ENCODE results near the gene WWOX. TPM values are rescaled to one million over a fixed set of nuclear protein-coding genes. Genes with fewer than 3 reads are reported as not detected.

The WWOX gene
- total and polyA plus RNA-seq, 2 of the 13 experiments (the other 11 are each of a cell fraction or from before 2014, with no cell fraction given) = 9.1 to 37.4 TPM

DNA sequence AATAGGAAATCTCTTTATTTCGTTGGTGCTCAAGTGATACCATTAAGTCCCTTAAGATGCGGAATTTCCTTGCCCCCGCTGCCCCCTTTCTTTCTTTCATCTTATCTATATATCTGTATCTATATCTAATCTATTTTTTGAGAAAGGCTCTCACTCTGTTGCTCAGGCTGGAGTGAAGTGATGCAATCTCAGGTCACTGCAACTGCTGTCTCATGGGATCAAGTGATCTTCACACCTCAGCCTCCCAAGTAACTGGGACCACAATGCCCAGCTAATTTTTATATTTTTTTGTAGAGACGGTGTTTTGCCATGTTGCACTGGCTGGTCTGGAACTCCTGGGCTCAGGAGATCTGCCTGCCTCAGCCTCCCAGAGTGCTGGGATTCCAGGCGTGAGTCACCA lies 693.5 kb downstream of the WWOX start:
- Histone ChIP-seq H3K27me3 (ENCODE audit: control insufficient read depth in 1 of 2, insufficient read depth in 2 of 2, low read length in 2 of 2) (no peaks in the 10 kb centered on the region), H3K4me1 (ENCODE audit: insufficient read depth, low read length) (peaks cover 16% of the 10 kb centered on the region), H3K9ac (ENCODE audit: insufficient read depth, low read depth, low read length) (no peak overlapping the region), H4K20me1 (ENCODE audit: insufficient read depth, low read length) (no peaks in the 10 kb centered on the region), H3K9me3 (ENCODE audit: low read length) (no peaks in the 10 kb centered on the region), H3K79me2 (ENCODE audit: insufficient read depth, low read length) (no peaks in the 10 kb centered on the region), H3K36me3 (replicated peaks in 1 of 2; ENCODE audit: control insufficient read depth in 1 of 2, insufficient read depth in 2 of 2, low read length in 2 of 2) (no peaks in the 10 kb centered on the region), H2AFZ (ENCODE audit: low read length) (no peak overlapping the region), H3K27ac (ENCODE audit: extremely low read length, insufficient read depth, low read length) (no peak overlapping the region), H3K4me2 (ENCODE audit: low read depth, low read length) (no peak overlapping the region), H3K4me3 (replicated peaks in 1 of 3; ENCODE audit: insufficient read depth in 1 of 3, low read depth in 2 of 3, low read length in 3 of 3) (no peak overlapping the region)
- DNase-seq (ENCODE audit: low spot score) (no peak), ATAC-seq (no peak), FAIRE-seq (no peak)
- POLR2A ChIA-PET = no interaction called here
- peak; percentile 52 for TF ChIP-seq CEBPB (IDR thresholded peaks at IDR 0.05; ENCODE audit: borderline replicate concordance, low read depth, low read length)
- no peak for TF ChIP-seq ZNF383 (CRISPR knock-in tag; IDR thresholded peaks at IDR 0.05; ENCODE audit: borderline replicate concordance)
- intact Hi-C loops (cut with micrococcal nuclease; ENCODE audit: unreplicated experiment) (no loop called here), in situ Hi-C loops (cut with HindIII; ENCODE audit: extremely low pct_ligation_motif_present, low pct_unique_long_range_greater_than_20kb) (no loop called here)
- BruUV-seq (replicated peaks) = no TSS peak
- 59% methylated on average over 5 of the region's 5 CpGs for WGBS (ENCODE audit: low lambda C conversion rate)
- CTCF ChIA-PET (ENCODE audit: low intra/inter-chr PET ratio, low total read pairs) = no interaction called here

DNA sequence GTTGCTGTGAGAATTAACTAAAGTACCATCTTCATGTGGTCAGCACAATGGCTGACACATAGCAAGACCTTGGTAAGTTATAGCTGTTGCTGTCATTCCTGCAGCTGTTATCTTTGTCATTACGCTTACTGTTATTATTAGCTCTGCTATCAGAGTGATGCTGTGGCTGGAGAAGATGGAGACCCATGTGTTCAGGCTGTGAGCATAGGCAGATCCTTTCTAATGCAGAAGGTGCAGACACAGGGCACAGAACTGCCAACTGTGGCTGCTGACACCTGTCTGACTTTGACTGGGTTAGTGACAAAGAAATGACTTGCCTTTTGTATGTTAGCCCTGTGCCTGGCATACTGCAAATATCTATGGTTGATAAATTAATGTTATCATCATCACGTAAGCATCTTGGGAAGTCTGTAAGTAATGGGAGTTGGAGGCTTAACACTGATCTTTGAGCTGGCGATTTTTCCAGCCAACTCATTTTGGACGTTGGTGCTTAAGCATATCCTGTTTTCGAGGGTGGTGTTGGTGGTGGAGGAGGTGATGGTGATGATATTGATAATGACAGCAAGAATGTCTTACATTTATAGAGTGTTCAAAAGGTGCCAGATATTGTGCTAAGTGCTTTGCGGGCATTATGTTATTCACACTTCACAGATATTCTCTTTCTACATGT lies 695.3 kb downstream of the WWOX start:
- WGBS (ENCODE audit: low lambda C conversion rate) = 70% methylated on average over 6 of the region's 6 CpGs
- POLR2A ChIA-PET = no interaction called here
- CTCF ChIA-PET (ENCODE audit: low intra/inter-chr PET ratio, low total read pairs) = no interaction called here
- Histone ChIP-seq H3K4me1 (ENCODE audit: insufficient read depth, low read length) (peaks cover 26% of the 10 kb centered on the region), H3K27me3 (ENCODE audit: control insufficient read depth in 1 of 2, insufficient read depth in 2 of 2, low read length in 2 of 2) (no peaks in the 10 kb centered on the region), H3K36me3 (replicated peaks in 1 of 2; ENCODE audit: control insufficient read depth in 1 of 2, insufficient read depth in 2 of 2, low read length in 2 of 2) (no peaks in the 10 kb centered on the region), H3K4me2 (ENCODE audit: low read depth, low read length) (no peak overlapping the region), H3K9ac (ENCODE audit: insufficient read depth, low read depth, low read length) (no peak overlapping the region), H3K4me3 (replicated peaks in 1 of 3; ENCODE audit: insufficient read depth in 1 of 3, low read depth in 2 of 3, low read length in 3 of 3) (no peak overlapping the region), H3K27ac (ENCODE audit: extremely low read length, insufficient read depth, low read length) (no peak overlapping the region), H3K9me3 (ENCODE audit: low read length) (no peaks in the 10 kb centered on the region), H3K79me2 (ENCODE audit: insufficient read depth, low read length) (no peaks in the 10 kb centered on the region), H2AFZ (ENCODE audit: low read length) (no peak overlapping the region), H4K20me1 (ENCODE audit: insufficient read depth, low read length) (no peaks in the 10 kb centered on the region)
- BruUV-seq (replicated peaks) = no TSS peak
- DNase-seq (ENCODE audit: low spot score) (no peak), ATAC-seq (no peak), FAIRE-seq (no peak)
- in situ Hi-C loops (cut with HindIII; ENCODE audit: extremely low pct_ligation_motif_present, low pct_unique_long_range_greater_than_20kb) (no loop called here), intact Hi-C loops (cut with micrococcal nuclease; ENCODE audit: unreplicated experiment) (no loop called here)
- no peak for TF ChIP-seq TCF7 (IDR thresholded peaks at IDR 0.05; ENCODE audit: low read depth)
- TF ChIP-seq ZFP82 (CRISPR knock-in tag; IDR thresholded peaks at IDR 0.05; ENCODE audit: borderline replicate concordance) = no peak
- TF ChIP-seq, protein P1, sequence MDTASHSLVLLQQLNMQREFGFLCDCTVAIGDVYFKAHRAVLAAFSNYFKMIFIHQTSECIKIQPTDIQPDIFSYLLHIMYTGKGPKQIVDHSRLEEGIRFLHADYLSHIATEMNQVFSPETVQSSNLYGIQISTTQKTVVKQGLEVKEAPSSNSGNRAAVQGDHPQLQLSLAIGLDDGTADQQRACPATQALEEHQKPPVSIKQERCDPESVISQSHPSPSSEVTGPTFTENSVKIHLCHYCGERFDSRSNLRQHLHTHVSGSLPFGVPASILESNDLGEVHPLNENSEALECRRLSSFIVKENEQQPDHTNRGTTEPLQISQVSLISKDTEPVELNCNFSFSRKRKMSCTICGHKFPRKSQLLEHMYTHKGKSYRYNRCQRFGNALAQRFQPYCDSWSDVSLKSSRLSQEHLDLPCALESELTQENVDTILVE (CRISPR knock-in tag; IDR thresholded peaks at IDR 0.05) = no peak
- TF ChIP-seq EEA1 (CRISPR knock-in tag; IDR thresholded peaks at IDR 0.05; ENCODE audit: borderline replicate concordance) = no peak
- TF ChIP-seq ZNF652 (CRISPR knock-in tag; IDR thresholded peaks at IDR 0.05; ENCODE audit: borderline replicate concordance, low read depth) = no peak
- no peak for TF ChIP-seq NR2F6 (IDR thresholded peaks at IDR 0.05)
- TF ChIP-seq NR2F6 (CRISPR knock-in tag; IDR thresholded peaks at IDR 0.05) = no peak
- TF ChIP-seq ATF6 (CRISPR knock-in tag; conservative IDR thresholded peaks at IDR 0.05) = no peak
- TF ChIP-seq ZFP36L1 (CRISPR knock-in tag; IDR thresholded peaks at IDR 0.05) = no peak
- TF ChIP-seq U2AF2 (IDR thresholded peaks at IDR 0.05; ENCODE audit: low read depth, low read length) = no peak
- TF ChIP-seq ZBTB7B (CRISPR knock-in tag; IDR thresholded peaks at IDR 0.05) = no peak
- no peak for TF ChIP-seq EP300 (IDR thresholded peaks at IDR 0.05; ENCODE audit: low read depth in 2 of 2, low read length in 2 of 2)
- TF ChIP-seq EP300 (CRISPR knock-in tag; IDR thresholded peaks at IDR 0.05; ENCODE audit: borderline replicate concordance) = no peak
- no peak for TF ChIP-seq ZNF850 (CRISPR knock-in tag; conservative IDR thresholded peaks at IDR 0.05)
- no peak for TF ChIP-seq SMAD9 (CRISPR knock-in tag; IDR thresholded peaks at IDR 0.05)
- TF ChIP-seq ZNF841 (CRISPR knock-in tag; IDR thresholded peaks at IDR 0.05; ENCODE audit: borderline replicate concordance) = no peak
